H9 (cell line): ENCODE results near the gene ERF. TPM values are rescaled to one million over a fixed set of nuclear protein-coding genes. Genes with fewer than 3 reads are reported as not detected.

Source experiments
- DNase-seq: peaks from one replicate; pipeline ENCODE4 v3.0.0-alpha.2; 2017
- H2AFZ ChIP-seq: one replicate; pipeline ENCODE4 v1.6.1; 2013; ENCODE audit warnings: mild to moderate bottlenecking, low read length, control low read depth, moderate library complexity
- H2AK5ac ChIP-seq: 2 replicates; pipeline ENCODE4 v1.6.1; 2013; ENCODE audit warnings: low read length, control low read depth, mixed read lengths; ENCODE audit not compliant: insufficient read length
- H2BK120ac ChIP-seq: one replicate; pipeline ENCODE4 v1.6.1; 2013; ENCODE audit warnings: low read depth, mild to moderate bottlenecking, low read length, control low read depth, inconsistent platforms; ENCODE audit not compliant: poor library complexity, severe bottlenecking
- H2BK12ac ChIP-seq: 2 replicates; pipeline ENCODE4 v1.6.1; 2013; ENCODE audit warnings: low read length, control low read depth, mixed read lengths, low read depth; ENCODE audit not compliant: insufficient read length
- H2BK15ac ChIP-seq: 2 replicates; pipeline ENCODE4 v1.6.1; 2013; ENCODE audit warnings: low read depth, low read length, control low read depth
- H2BK20ac ChIP-seq: one replicate; pipeline ENCODE4 v1.6.1; 2013; ENCODE audit warnings: low read depth, mild to moderate bottlenecking, low read length, control low read depth, inconsistent platforms; ENCODE audit not compliant: poor library complexity, severe bottlenecking
- H2BK5ac ChIP-seq: 2 replicates; pipeline ENCODE4 v1.6.1; 2013; ENCODE audit warnings: low read length, control low read depth, mixed read lengths; ENCODE audit not compliant: insufficient read length
- H3K14ac ChIP-seq: 2 replicates; pipeline ENCODE4 v1.6.1; 2013; ENCODE audit warnings: low read length, control low read depth; ENCODE audit not compliant: insufficient read depth
- H3K18ac ChIP-seq: 2 replicates; pipeline ENCODE4 v1.6.1; 2013; ENCODE audit warnings: low read depth, mild to moderate bottlenecking, mixed read lengths, low read length, control low read depth; ENCODE audit not compliant: insufficient read length
- H3K23ac ChIP-seq: 2 replicates; pipeline ENCODE4 v1.6.1; 2013; ENCODE audit warnings: low read length, control low read depth, mixed read lengths, low read depth; ENCODE audit not compliant: insufficient read length
- H3K23me2 ChIP-seq: 2 replicates; pipeline ENCODE4 v1.6.1; 2013; ENCODE audit warnings: low read depth, mild to moderate bottlenecking, mixed read lengths, low read length, control low read depth; ENCODE audit not compliant: insufficient read length, poor library complexity, severe bottlenecking
- H3K27ac ChIP-seq: 2 replicates; pipeline ENCODE4 v1.5.1; 2013; ENCODE audit warnings: low read length, control low read depth, mixed read lengths, low read depth; ENCODE audit not compliant: insufficient read length
- H3K27me3 ChIP-seq: 2 replicates; pipeline ENCODE4 v1.6.1; 2013; ENCODE audit warnings: low read length, control low read depth, inconsistent platforms; ENCODE audit not compliant: insufficient read depth
- H3K4ac ChIP-seq: 2 replicates; pipeline ENCODE4 v1.6.1; 2013; ENCODE audit warnings: low read depth, mild to moderate bottlenecking, control low read depth, inconsistent platforms, low read length, moderate library complexity
- H3K4me1 ChIP-seq: 2 replicates; pipeline ENCODE4 v1.6.1; 2013; ENCODE audit warnings: low read length, control low read depth, inconsistent platforms; ENCODE audit not compliant: insufficient read depth
- H3K4me2 ChIP-seq: 2 replicates; pipeline ENCODE4 v1.6.1; 2013; ENCODE audit warnings: low read length, control low read depth, mixed read lengths; ENCODE audit not compliant: insufficient read length, insufficient read depth
- H3K56ac ChIP-seq: 2 replicates; pipeline ENCODE4 v1.6.1; 2013; ENCODE audit warnings: low read depth, mild to moderate bottlenecking, mixed read lengths, low read length, control low read depth; ENCODE audit not compliant: insufficient read length
- H3K79me1 ChIP-seq: 2 replicates; pipeline ENCODE4 v1.6.1; 2013; ENCODE audit warnings: low read depth, mild to moderate bottlenecking, moderate library complexity, low read length, control low read depth, inconsistent platforms; ENCODE audit not compliant: insufficient read depth, poor library complexity, severe bottlenecking
- H3K79me2 ChIP-seq: 2 replicates; pipeline ENCODE4 v1.6.1; 2013; ENCODE audit warnings: low read length, control low read depth, inconsistent platforms; ENCODE audit not compliant: insufficient read depth
- H3K9ac ChIP-seq: 2 replicates; pipeline ENCODE4 v1.6.1; 2013; ENCODE audit warnings: low read length, control low read depth, mixed read lengths; ENCODE audit not compliant: insufficient read length; ENCODE audit errors: extremely low read depth
- H3K9me3 ChIP-seq: one replicate; pipeline ENCODE4 v1.6.1; 2013; ENCODE audit warnings: low read depth, low read length, inconsistent platforms; ENCODE audit not compliant: control insufficient read depth
- H3T11ph ChIP-seq: one replicate; pipeline ENCODE4 v1.6.1; 2013; ENCODE audit warnings: mild to moderate bottlenecking, low read length, control low read depth, inconsistent platforms
- H4K20me1 ChIP-seq: one replicate; pipeline ENCODE4 v1.6.1; 2013; ENCODE audit not compliant: control insufficient read depth, insufficient read length, insufficient read depth
- H4K5ac ChIP-seq: 2 replicates; pipeline ENCODE4 v1.6.1; 2013; ENCODE audit warnings: low read depth, mild to moderate bottlenecking, mixed read lengths, low read length, control low read depth; ENCODE audit not compliant: insufficient read length
- H4K8ac ChIP-seq: replicated peaks from 2 replicates; pipeline ENCODE4 v1.6.1; 2013; ENCODE audit warnings: low read length, control low read depth, mixed read lengths, low read depth; ENCODE audit not compliant: insufficient read length
- H4K91ac ChIP-seq: 2 replicates; pipeline ENCODE4 v1.6.1; 2013; ENCODE audit warnings: low read depth, mild to moderate bottlenecking, moderate library complexity, mixed read lengths, low read length, control low read depth; ENCODE audit not compliant: insufficient read length
- H3K27ac Mint-ChIP-seq, 3 experiments: 2 replicates in 2 of 3; 3 replicates in 1 of 3; pipeline ENCODE4 v1.8.0; 2020 to 2021; ENCODE audit warnings: mixed read lengths in 3 of 3, mild to moderate bottlenecking in 1 of 3, moderate library complexity in 1 of 3
- H3K27me3 Mint-ChIP-seq: 2 replicates; pipeline ENCODE4 v1.8.0; 2021; ENCODE audit warnings: low read depth, mild to moderate bottlenecking, moderate library complexity, mixed read lengths
- H3K36me3 Mint-ChIP-seq, 3 experiments: 2 replicates in 2 of 3; 3 replicates in 1 of 3; pipeline ENCODE4 v1.8.0; 2020 to 2021; ENCODE audit warnings: low read depth in 3 of 3, mixed read lengths in 3 of 3; ENCODE audit not compliant: insufficient read depth in 1 of 3
- H3K4me1 Mint-ChIP-seq, 2 experiments: 2 replicates each; pipeline ENCODE4 v1.8.0; 2020; ENCODE audit warnings: mixed read lengths in 2 of 2
- H3K4me3 Mint-ChIP-seq, 2 experiments: 2 replicates in 1 of 2; 3 replicates in 1 of 2; pipeline ENCODE4 v1.8.0; 2020 to 2021; ENCODE audit warnings: mild to moderate bottlenecking in 2 of 2, mixed read lengths in 2 of 2, moderate library complexity in 1 of 2
- H3K9me3 Mint-ChIP-seq, 2 experiments: 2 replicates in 1 of 2; 3 replicates in 1 of 2; pipeline ENCODE4 v1.8.0; 2020; ENCODE audit warnings: mild to moderate bottlenecking in 2 of 2, mixed read lengths in 2 of 2, moderate library complexity in 1 of 2
- WGBS: extraction: QIAGEN DNeasy Blood & Tissue Kit; methylation state at CpG from one replicate; pipeline ENCODE4 v1.1.7; 2013; ENCODE audit warnings: missing lambda C conversion rate, low lambda C conversion rate, mixed read lengths; ENCODE audit not compliant: insufficient read length; ENCODE audit errors: extremely low coverage; 5-methylcytosine and 5-hydroxymethylcytosine counted together
- total RNA-seq: library from RNA; stranded (reverse); gene quantifications from 2 replicates; pipeline ENCODE4 v1.2.1, GENCODE V29; 2021
- TF ChIP-seq, protein P1 (sequence below): fragments of 200-600 bp; sonication (generic); conservative IDR thresholded peaks from 3 replicates; pipeline ENCODE4 v1.8.0; 2021; ENCODE audit warnings: antibody characterized with exemption, mild to moderate bottlenecking

The ERF gene
- total RNA-seq, 1 experiment from 2014 or later = 126 TPM

DNA sequence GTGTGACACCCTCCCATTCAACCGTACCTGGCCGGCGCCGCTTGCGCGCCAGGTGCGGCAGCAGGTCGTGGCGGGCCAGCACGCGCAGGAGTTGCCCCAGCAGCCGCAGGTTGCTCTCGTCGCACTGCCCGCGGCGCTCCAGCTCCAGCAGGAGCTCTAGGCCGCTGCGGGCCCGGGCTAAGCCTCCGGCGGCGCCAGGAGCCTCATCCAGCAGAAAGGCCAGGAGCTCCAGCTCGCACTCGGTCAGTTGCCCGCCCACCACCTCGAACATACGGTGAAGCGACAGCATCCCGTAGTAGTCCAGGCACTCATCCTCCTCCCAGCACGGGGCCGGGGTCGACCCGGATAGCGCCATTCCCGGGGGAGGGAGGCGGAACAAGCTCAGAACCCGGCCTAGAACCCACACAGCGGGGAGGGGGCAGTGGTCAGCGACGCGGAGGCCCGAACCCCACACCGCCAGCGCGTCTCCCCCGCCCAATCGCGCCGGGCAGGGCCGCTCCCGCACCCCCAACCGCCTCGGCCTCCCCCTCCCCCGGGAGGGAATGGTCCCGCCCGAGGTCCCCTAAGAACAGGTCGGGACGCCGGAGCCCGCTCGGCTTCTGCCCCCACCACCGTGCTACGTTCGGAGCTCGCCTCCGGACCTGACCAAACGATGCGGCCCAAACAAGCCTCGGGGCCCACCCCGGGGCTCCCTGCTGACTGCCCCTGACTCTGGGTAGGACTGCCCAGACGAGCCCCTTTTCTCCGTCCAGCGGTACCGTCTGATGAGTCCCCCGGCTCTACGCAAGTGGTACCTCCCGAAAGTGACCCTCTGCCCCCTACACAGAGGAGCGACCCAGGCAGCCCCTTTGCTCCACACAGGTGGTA, 38.0 kb downstream of the ERF start:
- Histone ChIP-seq H3K23ac (no peak overlapping the region), H2BK5ac (no peak overlapping the region), H3K9me3 (no peaks in the 10 kb centered on the region), H3K4me1 (no peaks in the 10 kb centered on the region), H2BK15ac (no peak overlapping the region), H4K8ac (no peak overlapping the region), H3K14ac (peak overlapping the region; percentile 77), H4K5ac (no peak overlapping the region), H3K4me2 (peak overlapping the region; percentile 79), H2AFZ (no peak overlapping the region), H3K27ac (no peak overlapping the region), H3K23me2 (peaks cover 13% of the 10 kb centered on the region), H2BK20ac (no peak overlapping the region), H2BK12ac (no peak overlapping the region), H2BK120ac (no peak overlapping the region), H3K79me1 (peaks cover 13% of the 10 kb centered on the region), H3K4ac (no peak overlapping the region), H3T11ph (no peak overlapping the region), H3K9ac (peak overlapping the region; percentile 27), H3K79me2 (peaks cover 13% of the 10 kb centered on the region; the same call in 1 of the 2 replicates), H3K18ac (peak overlapping the region; percentile 55), H2AK5ac (no peak overlapping the region), H3K56ac (no peak overlapping the region), H4K20me1 (no peaks in the 10 kb centered on the region), H3K27me3 (no peaks in the 10 kb centered on the region), H4K91ac (no peak overlapping the region)
- H3K4me3 Mint-ChIP-seq = peak overlapping the region; percentile 92 to 99
- peak; percentile 63 for DNase-seq
- no CpG with 5 or more reads among the region's 79 CpGs for WGBS
- H3K27ac Mint-ChIP-seq = peak overlapping the region; percentile 93 to 98 (median 94)
- peaks cover 21 to 35% (median 32%) of the 10 kb centered on the region in 3 experiments; a peak in 6 of 7 replicates for H3K36me3 Mint-ChIP-seq
- no peaks in the 10 kb centered on the region; the same call in none of the 2 replicates for H3K27me3 Mint-ChIP-seq
- H3K9me3 Mint-ChIP-seq = no peaks in the 10 kb centered on the region; a peak in 1 of 5 replicates
- TF ChIP-seq, protein P1, sequence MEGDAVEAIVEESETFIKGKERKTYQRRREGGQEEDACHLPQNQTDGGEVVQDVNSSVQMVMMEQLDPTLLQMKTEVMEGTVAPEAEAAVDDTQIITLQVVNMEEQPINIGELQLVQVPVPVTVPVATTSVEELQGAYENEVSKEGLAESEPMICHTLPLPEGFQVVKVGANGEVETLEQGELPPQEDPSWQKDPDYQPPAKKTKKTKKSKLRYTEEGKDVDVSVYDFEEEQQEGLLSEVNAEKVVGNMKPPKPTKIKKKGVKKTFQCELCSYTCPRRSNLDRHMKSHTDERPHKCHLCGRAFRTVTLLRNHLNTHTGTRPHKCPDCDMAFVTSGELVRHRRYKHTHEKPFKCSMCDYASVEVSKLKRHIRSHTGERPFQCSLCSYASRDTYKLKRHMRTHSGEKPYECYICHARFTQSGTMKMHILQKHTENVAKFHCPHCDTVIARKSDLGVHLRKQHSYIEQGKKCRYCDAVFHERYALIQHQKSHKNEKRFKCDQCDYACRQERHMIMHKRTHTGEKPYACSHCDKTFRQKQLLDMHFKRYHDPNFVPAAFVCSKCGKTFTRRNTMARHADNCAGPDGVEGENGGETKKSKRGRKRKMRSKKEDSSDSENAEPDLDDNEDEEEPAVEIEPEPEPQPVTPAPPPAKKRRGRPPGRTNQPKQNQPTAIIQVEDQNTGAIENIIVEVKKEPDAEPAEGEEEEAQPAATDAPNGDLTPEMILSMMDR = no peak
- H3K4me1 Mint-ChIP-seq = peaks cover 31 to 44% of the 10 kb centered on the region in 2 experiments
